ENCODE data around the gene DDB1. TPM values are rescaled to one million over a fixed set of nuclear protein-coding genes. Genes with fewer than 3 reads are reported as not detected.

The DDB1 gene
- total RNA-seq, 4 donors from 2014 or later, result 175 to 215 (median 189) TPM

GRCh38 chr11:61293867-61294716 lies 38.8 kb downstream of the DDB1 start:
- H3K4me1 ChIP-seq, result peaks cover 16 to 20% of the 10 kb centered on the region in 2 donors
- peaks cover 0 to 2% of the 10 kb centered on the region in 2 donors for H3K36me3 ChIP-seq
- H3K27ac ChIP-seq, result no peak overlapping the region
- TF ChIP-seq, protein P1, sequence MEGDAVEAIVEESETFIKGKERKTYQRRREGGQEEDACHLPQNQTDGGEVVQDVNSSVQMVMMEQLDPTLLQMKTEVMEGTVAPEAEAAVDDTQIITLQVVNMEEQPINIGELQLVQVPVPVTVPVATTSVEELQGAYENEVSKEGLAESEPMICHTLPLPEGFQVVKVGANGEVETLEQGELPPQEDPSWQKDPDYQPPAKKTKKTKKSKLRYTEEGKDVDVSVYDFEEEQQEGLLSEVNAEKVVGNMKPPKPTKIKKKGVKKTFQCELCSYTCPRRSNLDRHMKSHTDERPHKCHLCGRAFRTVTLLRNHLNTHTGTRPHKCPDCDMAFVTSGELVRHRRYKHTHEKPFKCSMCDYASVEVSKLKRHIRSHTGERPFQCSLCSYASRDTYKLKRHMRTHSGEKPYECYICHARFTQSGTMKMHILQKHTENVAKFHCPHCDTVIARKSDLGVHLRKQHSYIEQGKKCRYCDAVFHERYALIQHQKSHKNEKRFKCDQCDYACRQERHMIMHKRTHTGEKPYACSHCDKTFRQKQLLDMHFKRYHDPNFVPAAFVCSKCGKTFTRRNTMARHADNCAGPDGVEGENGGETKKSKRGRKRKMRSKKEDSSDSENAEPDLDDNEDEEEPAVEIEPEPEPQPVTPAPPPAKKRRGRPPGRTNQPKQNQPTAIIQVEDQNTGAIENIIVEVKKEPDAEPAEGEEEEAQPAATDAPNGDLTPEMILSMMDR (IDR thresholded peaks at IDR 0.05 in 4 of 5, conservative IDR thresholded peaks at IDR 0.05 in 1 of 5), result no peak
- TF ChIP-seq POLR2A (IDR thresholded peaks at IDR 0.05), result no peak
- intact Hi-C loops (cut with DNase I; ENCODE audit: low total_unique reads), result no loop called here
- H3K27me3 ChIP-seq, result peaks cover 0 to 9% (median 7%) of the 10 kb centered on the region in 3 donors
- DNase-seq, result peak; percentile 6 to 21
- ATAC-seq, result peak; percentile 12 to 23
- peak overlapping the region; percentile 45 to 72 (median 57) for H3K4me3 ChIP-seq
- in situ Hi-C loops (cut with MboI; ENCODE audit: low sequenced_read_pairs in 4 of 4), result no loop called here
- H3K9me3 ChIP-seq, result no peaks in the 10 kb centered on the region

- TF ChIP-seq, protein P1 (IDR thresholded peaks at IDR 0.05 in 4 of 5, conservative IDR thresholded peaks at IDR 0.05 in 1 of 5), result no peak
- no peak for TF ChIP-seq POLR2A (IDR thresholded peaks at IDR 0.05)
- peaks cover 0 to 9% (median 7%) of the 10 kb centered on the region in 3 donors for H3K27me3 ChIP-seq
- no peak for ATAC-seq
- no peaks in the 10 kb centered on the region for H3K36me3 ChIP-seq
- intact Hi-C loops (cut with DNase I; ENCODE audit: low total_unique reads) (no loop called here), in situ Hi-C loops (cut with MboI; ENCODE audit: low sequenced_read_pairs in 4 of 4) (no loop called here)
- DNase-seq, result no peak
- no peaks in the 10 kb centered on the region for H3K9me3 ChIP-seq
- peaks cover 12 to 20% of the 10 kb centered on the region in 2 donors for H3K4me1 ChIP-seq
- no peak overlapping the region for H3K4me3 ChIP-seq
- no peak overlapping the region for H3K27ac ChIP-seq
These were observed 40.5 kb downstream of the DDB1 start for GRCh38 chr11:61292356-61292755.

GRCh38 chr11:61290905-61291690 lies 41.8 kb downstream of the DDB1 start:
- DNase-seq (no peak), ATAC-seq (no peak)
- Histone ChIP-seq H3K36me3 (peaks cover 0 to 2% of the 10 kb centered on the region in 2 donors), H3K27ac (no peak overlapping the region), H3K27me3 (peaks cover 0 to 9% (median 7%) of the 10 kb centered on the region in 3 donors), H3K4me1 (peaks cover 12 to 20% of the 10 kb centered on the region in 2 donors), H3K4me3 (no peak overlapping the region), H3K9me3 (no peaks in the 10 kb centered on the region)
- TF ChIP-seq, protein P1 (IDR thresholded peaks at IDR 0.05 in 4 of 5, conservative IDR thresholded peaks at IDR 0.05 in 1 of 5), result no peak
- TF ChIP-seq POLR2A (IDR thresholded peaks at IDR 0.05), result no peak
- in situ Hi-C loops (cut with MboI; ENCODE audit: low sequenced_read_pairs in 4 of 4) (no loop called here), intact Hi-C loops (cut with DNase I; ENCODE audit: low total_unique reads) (no loop called here)

GRCh38 chr11:61287338-61287977 lies 45.4 kb downstream of the DDB1 start:
- no peak overlapping the region for H3K4me3 ChIP-seq
- in situ Hi-C loops (cut with MboI; ENCODE audit: low sequenced_read_pairs in 4 of 4), result no loop called here

More at GRCh38 chr11:61287338-61287977, 45.4 kb downstream of the DDB1 start:
- TF ChIP-seq, protein P1 (IDR thresholded peaks at IDR 0.05 in 4 of 5, conservative IDR thresholded peaks at IDR 0.05 in 1 of 5), result no peak
- no peak for TF ChIP-seq POLR2A (IDR thresholded peaks at IDR 0.05)
- Histone ChIP-seq H3K9me3 (no peaks in the 10 kb centered on the region), H3K27me3 (no peaks in the 10 kb centered on the region), H3K36me3 (peaks cover 0 to 5% of the 10 kb centered on the region in 2 donors), H3K27ac (no peak overlapping the region), H3K4me1 (no peaks in the 10 kb centered on the region)
- ATAC-seq, result no peak
- no peak for DNase-seq
- intact Hi-C loops (cut with DNase I; ENCODE audit: low total_unique reads), result no loop called here

Data from gastrocnemius medialis (tissue), 4 donors.